B cell (primary cell): ENCODE results near the gene PREB. TPM values are rescaled to one million over a fixed set of nuclear protein-coding genes. Genes with fewer than 3 reads are reported as not detected.

Experiments
- ATAC-seq: fragments of 200-7000 bp; cut with Tn5 transposase; one replicate; pipeline ENCODE4 v1.10.0; 2021; ENCODE audit warnings: low read depth, mild to moderate bottlenecking, moderate number of reproducible peaks, moderate library complexity
- CTCF ChIA-PET: fragments of 350-600 bp; sonication (Branson Sonifier 250); formaldehyde crosslinking; loops from one replicate; lab custom pipeline; 2021; ENCODE audit warnings: antibody characterized with exemption, inconsistent platforms; lab: Charles Lee
- POLR2A ChIA-PET: fragments of 350-600 bp; sonication (Branson Sonifier 250); formaldehyde crosslinking; loops from one replicate; lab custom pipeline; 2021; ENCODE audit warnings: antibody characterized with exemption; lab: Charles Lee
- DNase-seq: peaks from one replicate; pipeline ENCODE4 v3.0.0; 2013
- H2AFZ ChIP-seq: 2 replicates; pipeline ENCODE4 v1.6.1; 2012; ENCODE audit warnings: mild to moderate bottlenecking, low read depth, low read length; ENCODE audit not compliant: insufficient read depth, poor library complexity, severe bottlenecking
- H3K27ac ChIP-seq, 2 donors: 1 replicate in 1 of 2; 2 replicates in 1 of 2; pipeline ENCODE4 v1.5.1; 2012 to 2013; ENCODE audit warnings: low read length in 2 of 2, mild to moderate bottlenecking in 2 of 2, moderate library complexity in 1 of 2
- H3K27me3 ChIP-seq, 4 experiments: fragments of 200-600 bp in 1 of 4; sonication (generic) in 1 of 4; replicated peaks in 1 of 4; 1 replicate in 2 of 4; 2 replicates in 2 of 4; pipeline versions ENCODE4 v1.6.1 to v1.7.0; 2013 to 2016; ENCODE audit warnings: low read length in 3 of 4, mild to moderate bottlenecking in 2 of 4, mixed read lengths in 1 of 4, moderate library complexity in 1 of 4; ENCODE audit not compliant: insufficient read depth in 4 of 4, control insufficient read depth in 3 of 4; ENCODE audit errors: control extremely low read depth in 1 of 4
- H3K36me3 ChIP-seq, 2 experiments: replicated peaks in 1 of 2; 1 replicate in 1 of 2; 2 replicates in 1 of 2; pipeline versions ENCODE4 v1.6.1 to v1.7.1; 2013; ENCODE audit warnings: low read length in 1 of 2; ENCODE audit not compliant: insufficient read depth in 2 of 2, control insufficient read depth in 1 of 2; ENCODE audit errors: control extremely low read depth in 1 of 2, extremely low read depth in 1 of 2
- H3K4me1 ChIP-seq, 2 donors: fragments of 200-600 bp in 1 of 2; sonication (generic) in 1 of 2; 1 replicate in 1 of 2; 2 replicates in 1 of 2; pipeline versions ENCODE4 v1.5.1 to v1.6.1; 2013 to 2017; ENCODE audit warnings: low read length in 2 of 2; ENCODE audit not compliant: control insufficient read depth in 2 of 2, insufficient read depth in 2 of 2
- H3K4me2 ChIP-seq: replicated peaks from 2 replicates; pipeline ENCODE3; 2012; ENCODE audit warnings: mild to moderate bottlenecking, low read depth, low read length; ENCODE audit not compliant: poor library complexity, severe bottlenecking
- H3K4me3 ChIP-seq, 5 experiments: fragments of 200-600 bp in 1 of 5; sonication (generic) in 1 of 5; 1 replicate in 3 of 5; 2 replicates in 2 of 5; pipeline versions ENCODE4 v1.5.1 to v1.7.0; 2011 to 2016; ENCODE audit warnings: low read length in 4 of 5, mild to moderate bottlenecking in 4 of 5, low read depth in 2 of 5, control low read depth in 1 of 5, moderate library complexity in 1 of 5; ENCODE audit not compliant: insufficient read depth in 1 of 5; ENCODE audit errors: control extremely low read depth in 1 of 5, extremely low read depth in 1 of 5
- H3K79me2 ChIP-seq: fragments of 200-600 bp; sonication (generic); one replicate; pipeline ENCODE4 v1.6.0; 2016; ENCODE audit warnings: low read length; ENCODE audit not compliant: control insufficient read depth, insufficient read depth
- H3K9ac ChIP-seq: fragments of 200-600 bp; sonication (generic); 2 replicates; pipeline ENCODE4 v1.6.1; 2017; ENCODE audit warnings: mild to moderate bottlenecking, low read length, moderate library complexity
- H3K9me3 ChIP-seq, 3 donors: one replicate each; pipeline versions ENCODE4 v1.6.1 to v1.7.1; 2013; ENCODE audit warnings: low read length in 2 of 3; ENCODE audit not compliant: control insufficient read depth in 2 of 3, insufficient read depth in 1 of 3; ENCODE audit errors: control extremely low read depth in 1 of 3
- H4K20me1 ChIP-seq: 2 replicates; pipeline ENCODE4 v1.6.0; 2012; ENCODE audit warnings: mild to moderate bottlenecking, low read length; ENCODE audit not compliant: insufficient read depth, control insufficient read depth, poor library complexity, severe bottlenecking
- H3K27ac Mint-ChIP-seq: one replicate; pipeline ENCODE4 v1.8.0; 2021; ENCODE audit warnings: mixed read lengths
- H3K27me3 Mint-ChIP-seq: one replicate; pipeline ENCODE4 v1.8.0; 2021; ENCODE audit warnings: mixed read lengths
- H3K4me1 Mint-ChIP-seq: one replicate; pipeline ENCODE4 v1.8.0; 2021; ENCODE audit warnings: mixed read lengths
- H3K4me3 Mint-ChIP-seq: one replicate; pipeline ENCODE4 v1.8.0; 2021; ENCODE audit warnings: mixed read lengths
- H3K9me3 Mint-ChIP-seq: one replicate; pipeline ENCODE4 v1.8.0; 2022; ENCODE audit warnings: mixed read lengths; ENCODE audit not compliant: insufficient read depth
- CTCF ChIP-seq: fragments of 200-600 bp; IDR thresholded peaks from one replicate; pipeline ENCODE4 v1.8.0; 2022; ENCODE audit warnings: antibody characterized with exemption, mild to moderate bottlenecking
- EZH2 ChIP-seq: IDR thresholded peaks from 2 replicates; pipeline ENCODE4 v1.6.1; 2012; ENCODE audit warnings: borderline replicate concordance, low read depth, mild to moderate bottlenecking, moderate library complexity, low read length; ENCODE audit not compliant: insufficient read depth, poor library complexity, severe bottlenecking
- WGBS: methylation state at CpG from one replicate; pipeline ENCODE4 v1.1.5; 2013; ENCODE audit warnings: missing lambda C conversion rate; ENCODE audit not compliant: insufficient coverage; 5-methylcytosine and 5-hydroxymethylcytosine counted together
- intact Hi-C: fragments of 100-400 bp; cut with micrococcal nuclease; formaldehyde crosslinking; loops from one replicate; pipeline ENCODE4 v1.10.0; 2022
- polyA plus RNA-seq: library from polyadenylated mRNA; depleted of rRNA; stranded (reverse); fragments of >200 nt; gene quantifications from 2 replicates; pipeline ENCODE4 v1.2.3, GENCODE V29; 2012
- total RNA-seq, 2 donors: library from RNA; stranded (reverse); fragments of 120-200 nt in 1 of 2; gene quantifications; 1 replicate in 1 of 2; 2 replicates in 1 of 2; pipeline versions ENCODE4 v1.2.3 to v1.2.4, GENCODE V29; 2013 to 2022

Gene PREB
- total and polyA plus RNA-seq, 2 donors (not counting 1 experiment from before 2014, with no cell fraction given) = 46.0 to 88.9 TPM

GRCh38 chr2:27082773-27083409, 51.5 kb downstream of the PREB start:
- DNase-seq (no peak), ATAC-seq (no peak)
- Histone ChIP-seq H3K27ac (no peak overlapping the region), H2AFZ (no peak overlapping the region), H3K4me3 (no peak overlapping the region), H3K4me2 (no peak overlapping the region), H3K9ac (no peak overlapping the region), H4K20me1 (no peaks in the 10 kb centered on the region), H3K79me2 (peaks cover 4% of the 10 kb centered on the region), H3K9me3 (no peaks in the 10 kb centered on the region), H3K4me1 (peaks cover 26 to 42% of the 10 kb centered on the region in 2 donors), H3K27me3 (peaks cover 0 to 11% (median 4%) of the 10 kb centered on the region in 4 experiments), H3K36me3 (no peaks in the 10 kb centered on the region)
- Mint-ChIP-seq H3K4me1 (peaks cover 29% of the 10 kb centered on the region), H3K4me3 (no peak overlapping the region), H3K9me3 (no peaks in the 10 kb centered on the region), H3K27me3 (no peaks in the 10 kb centered on the region), H3K27ac (no peak overlapping the region)
- ChIA-PET CTCF (interaction anchor here (1.0 to 4.7 kb wide), 5 partner anchors 11 to 197 kb away, joined by 3 to 30 read pairs (median 3); partner anchors contain the start of genes ABHD1, AGBL5 and OST4), POLR2A (interaction anchor here (2.7 to 3.0 kb wide), 2 partner anchors 11 to 32 kb away, joined by 15 to 22 read pairs; partner anchors contain the start of genes AGBL5 and OST4)
- TF ChIP-seq CTCF = no peak
- no peak for TF ChIP-seq EZH2
- intact Hi-C loops = loop anchor here (10.0 kb wide), 2 partner anchors 298 to 1792 kb away; partner anchors contain the start of genes CENPA and TRMT61B
- WGBS = 96% methylated on average over 25 of the region's 27 CpGs
